Gastrocnemius medialis (tissue), 4 donors: ENCODE data around the gene ABHD17B. TPM values are rescaled to one million over a fixed set of nuclear protein-coding genes. Genes with fewer than 3 reads are reported as not detected.

ENCODE experiments used
- ATAC-seq, 2 donors: fragments of 150-250 bp; one replicate each; pipeline ENCODE4 v1.9.1; 2016
- DNase-seq, 2 donors: peaks; one replicate each; pipeline ENCODE4 v3.0.0-alpha.2; 2019
- H3K27ac ChIP-seq, 4 donors: fragments of 200-600 bp; sonication (generic); 1 replicate in 1 of 4; 2 replicates in 3 of 4; pipeline ENCODE4 v1.5.1; 2016 to 2018; ENCODE audit warnings: mild to moderate bottlenecking in 2 of 4, moderate library complexity in 1 of 4
- H3K27me3 ChIP-seq, 3 donors: fragments of 200-600 bp; sonication (generic) in 2 of 3; 1 replicate in 1 of 3; 2 replicates in 2 of 3; pipeline versions ENCODE4 v1.5.1 to v1.6.0; 2016 to 2019; ENCODE audit warnings: mild to moderate bottlenecking in 1 of 3, moderate library complexity in 1 of 3
- H3K36me3 ChIP-seq, 2 donors: fragments of 200-600 bp; sonication (generic) in 1 of 2; one replicate each; pipeline ENCODE4 v1.5.1; 2017 to 2018
- H3K4me1 ChIP-seq, 2 donors: fragments of 200-600 bp; sonication (generic) in 1 of 2; one replicate each; pipeline ENCODE4 v1.5.1; 2016 to 2017; ENCODE audit warnings: mild to moderate bottlenecking in 2 of 2
- H3K4me3 ChIP-seq, 4 donors: fragments of 200-600 bp; sonication (generic) in 3 of 4; 1 replicate in 1 of 4; 2 replicates in 3 of 4; pipeline ENCODE4 v1.5.1; 2016 to 2019; ENCODE audit warnings: mild to moderate bottlenecking in 2 of 4
- H3K9me3 ChIP-seq, 3 donors: fragments of 200-600 bp; sonication (generic) in 2 of 3; 1 replicate in 1 of 3; 2 replicates in 2 of 3; pipeline ENCODE4 v1.5.1; 2016 to 2019
- CTCF ChIP-seq, 5 experiments: fragments of 450-650 bp in 3 of 5; fragments of 200-600 bp in 2 of 5; sonication (generic) in 2 of 5; IDR thresholded peaks in 4 of 5; conservative IDR thresholded peaks in 1 of 5; 1 replicate in 4 of 5; 2 replicates in 1 of 5; pipeline ENCODE4 v1.5.1; 2016 to 2019; ENCODE audit warnings: antibody characterized with exemption in 5 of 5, mild to moderate bottlenecking in 3 of 5, moderate library complexity in 3 of 5
- POLR2A ChIP-seq, 2 donors: fragments of 450-650 bp; IDR thresholded peaks; one replicate each; pipeline ENCODE4 v1.6.1; 2017; ENCODE audit warnings: antibody characterized with exemption in 2 of 2, mild to moderate bottlenecking in 2 of 2, moderate library complexity in 2 of 2
- in situ Hi-C, 4 donors: fragments of 200-750 bp; cut with MboI; loops; one replicate each; pipeline versions ENCODE4 v1.15.0 to v1.8.0; 2017; ENCODE audit warnings: low sequenced_read_pairs in 4 of 4
- intact Hi-C: fragments of 100-400 bp; cut with DNase I; formaldehyde crosslinking; loops from one replicate; pipeline ENCODE4 v1.15.1; 2023; ENCODE audit warnings: low total_unique reads
- total RNA-seq, 4 donors: library from RNA; depleted of rRNA; stranded (reverse); fragments of >200 nt; gene quantifications; one replicate each; pipeline versions ENCODE4 v1.1.0 to v1.2.3, GENCODE V29; 2016

ABHD17B gene
- total RNA-seq, 4 donors from 2014 or later, result 20.7 to 35.0 (median 27.0) TPM

GRCh38 chr9:71928376-71928775, 17.4 kb upstream of the ABHD17B start:
- Histone ChIP-seq H3K4me1 (peaks cover 0 to 14% of the 10 kb centered on the region in 2 donors), H3K27me3 (no peaks in the 10 kb centered on the region), H3K4me3 (no peak overlapping the region), H3K27ac (no peak overlapping the region), H3K36me3 (no peaks in the 10 kb centered on the region), H3K9me3 (no peaks in the 10 kb centered on the region)
- no peak for TF ChIP-seq POLR2A (IDR thresholded peaks at IDR 0.05)
- no peak for TF ChIP-seq CTCF (IDR thresholded peaks at IDR 0.05 in 4 of 5, conservative IDR thresholded peaks at IDR 0.05 in 1 of 5)
- DNase-seq (no peak), ATAC-seq (no peak)
- intact Hi-C loops (no loop called here), in situ Hi-C loops (no loop called here)

- no peaks in the 10 kb centered on the region for H3K27me3 ChIP-seq
- TF ChIP-seq CTCF (IDR thresholded peaks at IDR 0.05 in 4 of 5, conservative IDR thresholded peaks at IDR 0.05 in 1 of 5) (no peak), POLR2A (IDR thresholded peaks at IDR 0.05) (no peak)
- ATAC-seq (no peak), DNase-seq (no peak)
- intact Hi-C loops, result no loop called here
- H3K4me3 ChIP-seq, result no peak overlapping the region
- in situ Hi-C loops, result no loop called here
- no peak overlapping the region for H3K27ac ChIP-seq
- H3K36me3 ChIP-seq, result no peaks in the 10 kb centered on the region
- H3K9me3 ChIP-seq, result no peaks in the 10 kb centered on the region
- peaks cover 0 to 14% of the 10 kb centered on the region in 2 donors for H3K4me1 ChIP-seq
Measured at GRCh38 chr9:71925834-71926233, 14.8 kb upstream of the ABHD17B start.

GRCh38 chr9:71924576-71924975, 13.6 kb upstream of the ABHD17B start:
- no peak for ATAC-seq
- Histone ChIP-seq H3K27ac (no peak overlapping the region), H3K27me3 (no peaks in the 10 kb centered on the region), H3K36me3 (no peaks in the 10 kb centered on the region), H3K9me3 (no peaks in the 10 kb centered on the region), H3K4me3 (no peak overlapping the region), H3K4me1 (peaks cover 0 to 10% of the 10 kb centered on the region in 2 donors)
- intact Hi-C loops (no loop called here), in situ Hi-C loops (loop anchor here in 1 of 4 donors (25.0 kb wide), 1 partner anchor 663 kb away; no protein-coding TSS in a partner anchor)
- TF ChIP-seq CTCF (IDR thresholded peaks at IDR 0.05 in 4 of 5, conservative IDR thresholded peaks at IDR 0.05 in 1 of 5), result no peak
- TF ChIP-seq POLR2A (IDR thresholded peaks at IDR 0.05), result no peak
- no peak for DNase-seq

GRCh38 chr9:71921190-71921814, 10.3 kb upstream of the ABHD17B start:
- Histone ChIP-seq H3K9me3 (no peaks in the 10 kb centered on the region), H3K4me3 (no peak overlapping the region), H3K27me3 (no peaks in the 10 kb centered on the region), H3K4me1 (peaks cover 1 to 9% of the 10 kb centered on the region in 2 donors), H3K27ac (no peak overlapping the region), H3K36me3 (no peaks in the 10 kb centered on the region)
- TF ChIP-seq POLR2A (IDR thresholded peaks at IDR 0.05) (no peak), CTCF (IDR thresholded peaks at IDR 0.05 in 4 of 5, conservative IDR thresholded peaks at IDR 0.05 in 1 of 5) (no peak)
- ATAC-seq (no peak), DNase-seq (no peak)
- in situ Hi-C loops, result loop anchor here in 1 of 4 donors (25.0 kb wide), 1 partner anchor 666 kb away; no protein-coding TSS in a partner anchor
- intact Hi-C loops, result no loop called here
